NCI-H2107 treated with DMSO at 0.1 percent for 48 hours (cell line): ENCODE results near the gene VASN.
"Not testable (repeated sequence)": the region's sequence is repeated elsewhere in the genome, so short reads cannot be mapped to it uniquely, and the experiment has no call there.

Experiments
- DNase-seq: peaks from one replicate; lab custom pipeline; 2025; ENCODE audit not compliant: unreplicated experiment; lab: John Stamatoyannopoulos, UW

VASN gene

DNA sequence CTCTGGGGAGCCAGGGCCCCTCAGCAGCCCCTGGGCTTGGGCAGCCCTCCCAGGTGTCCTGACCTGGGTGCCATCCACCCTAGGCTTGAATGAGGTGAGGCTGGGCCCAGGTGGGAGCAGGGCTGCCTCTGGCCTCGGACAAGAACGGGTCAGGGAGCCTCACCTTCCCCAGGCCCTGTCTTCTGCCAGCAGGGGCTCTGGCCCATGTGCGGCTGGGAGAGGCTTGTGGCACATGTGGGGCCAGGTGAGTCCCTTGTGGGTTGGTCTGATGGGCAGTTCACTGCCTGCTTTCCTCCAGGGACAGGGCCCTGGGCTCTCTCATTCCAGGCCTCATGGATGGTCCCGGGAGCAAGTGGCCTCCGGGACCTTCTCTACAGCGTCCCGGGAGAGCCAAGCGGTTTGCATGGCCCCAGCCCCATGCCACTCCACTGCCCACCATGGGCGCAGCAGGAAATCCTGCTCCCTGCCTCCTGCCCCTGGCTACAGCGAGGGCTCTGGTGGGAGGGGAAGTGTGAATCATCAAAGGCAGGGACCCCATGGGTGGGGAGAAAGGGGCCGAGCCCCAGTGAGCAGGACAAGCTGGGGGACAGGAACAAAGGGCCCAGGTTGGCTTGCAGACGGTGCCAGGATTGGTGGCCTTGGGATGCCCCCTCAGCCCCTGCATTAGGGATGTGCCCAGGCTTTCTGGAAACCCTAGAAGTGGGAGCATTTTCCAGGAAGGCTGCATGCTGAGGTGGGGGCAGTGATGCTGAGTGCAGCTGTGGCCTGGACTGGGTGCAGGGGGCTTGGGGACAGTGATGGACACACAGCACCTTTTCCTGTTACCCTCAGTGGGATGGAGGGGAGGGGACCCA, 12.2 kb downstream of the VASN start:
- DNase-seq = no peak

DNA sequence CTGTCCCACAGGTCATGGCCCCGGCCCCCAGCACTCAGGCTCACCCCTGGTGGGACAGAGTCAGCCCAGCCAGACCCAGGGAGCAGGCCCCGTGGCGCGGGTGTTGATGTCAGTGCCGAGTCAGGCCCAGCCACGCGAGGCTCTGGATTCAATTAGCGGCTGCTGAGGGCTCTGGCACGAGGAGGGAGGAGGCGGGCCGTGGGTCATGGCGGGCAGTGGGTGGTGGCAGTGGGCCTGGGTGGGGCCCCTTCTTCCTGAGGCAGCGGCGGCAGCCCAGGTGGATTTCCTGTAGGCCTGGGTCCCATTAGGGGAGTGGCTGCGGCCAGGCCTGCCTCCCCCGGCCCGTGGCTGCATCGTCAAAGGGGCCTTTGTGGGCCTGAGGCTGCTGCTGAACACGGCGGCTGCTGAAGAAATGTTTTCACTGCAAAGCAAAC, 12.9 kb downstream of the VASN start:
- no peak for DNase-seq

DNA sequence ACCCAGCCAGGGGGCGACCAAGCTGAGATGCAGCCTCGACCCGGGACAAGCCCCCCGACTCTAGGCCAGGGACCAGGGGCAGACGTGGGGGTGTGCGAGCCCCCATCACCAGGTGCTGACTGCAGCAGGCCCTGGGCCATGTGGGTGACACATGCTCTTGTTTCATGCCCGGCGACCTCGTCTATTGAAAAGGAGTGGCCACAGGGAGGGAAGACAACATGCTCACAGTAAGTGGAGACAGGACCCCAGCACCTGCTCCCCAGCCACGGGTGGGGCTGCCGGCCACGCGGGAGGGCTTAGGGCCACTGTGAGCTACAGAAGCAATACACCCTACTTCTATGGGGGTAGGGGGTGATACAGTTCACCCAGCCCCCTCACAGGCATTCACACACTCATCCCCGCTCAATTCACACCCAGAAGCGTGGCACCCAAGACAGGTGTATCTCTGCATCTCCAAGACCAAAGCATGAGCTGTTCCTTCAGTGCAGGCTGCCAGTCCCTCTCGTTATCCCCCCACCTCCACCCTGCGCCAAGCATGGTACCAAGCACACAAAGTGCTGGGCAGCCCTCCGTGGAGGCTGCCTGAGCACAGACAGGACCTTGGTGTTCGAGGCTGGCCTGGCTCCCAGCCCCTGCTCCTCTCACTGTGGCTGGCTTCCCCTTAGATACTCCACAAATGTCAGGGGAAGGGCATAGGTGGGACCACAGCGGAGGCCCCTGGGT, 13.6 kb downstream of the VASN start:
- no peak for DNase-seq

DNA sequence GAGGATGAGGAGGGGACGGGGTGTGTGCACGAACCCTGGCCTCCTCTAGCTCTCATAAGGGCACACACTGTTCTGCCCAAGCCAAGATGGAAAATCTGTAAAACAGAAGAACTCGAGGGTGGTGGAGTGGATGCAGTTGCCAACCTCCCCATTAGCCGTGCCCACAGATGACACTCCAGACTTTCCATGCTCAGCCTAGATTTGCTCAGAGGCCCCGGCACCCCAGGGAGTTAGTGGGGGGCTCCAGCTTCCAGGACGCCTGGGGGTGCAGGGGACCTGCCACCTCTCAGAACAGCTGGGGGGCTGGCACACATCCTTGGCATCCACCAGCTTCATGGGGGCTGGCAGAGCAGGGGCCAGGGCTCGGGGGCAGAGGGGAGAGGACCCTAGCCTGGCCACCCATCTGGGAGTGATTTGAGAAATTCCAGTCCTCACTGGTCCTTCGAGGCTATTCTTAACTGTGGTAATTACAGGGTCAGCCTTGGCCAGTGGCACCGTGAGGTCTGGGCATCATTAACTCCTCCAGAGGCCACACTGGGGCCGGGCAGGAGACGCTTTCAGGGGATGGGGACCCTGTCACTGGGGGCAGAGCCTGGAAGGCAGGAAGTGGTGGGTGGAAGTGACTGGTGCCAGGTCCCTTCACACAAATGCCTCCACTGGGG, 14.3 kb downstream of the VASN start:
- DNase-seq = no peak

DNA sequence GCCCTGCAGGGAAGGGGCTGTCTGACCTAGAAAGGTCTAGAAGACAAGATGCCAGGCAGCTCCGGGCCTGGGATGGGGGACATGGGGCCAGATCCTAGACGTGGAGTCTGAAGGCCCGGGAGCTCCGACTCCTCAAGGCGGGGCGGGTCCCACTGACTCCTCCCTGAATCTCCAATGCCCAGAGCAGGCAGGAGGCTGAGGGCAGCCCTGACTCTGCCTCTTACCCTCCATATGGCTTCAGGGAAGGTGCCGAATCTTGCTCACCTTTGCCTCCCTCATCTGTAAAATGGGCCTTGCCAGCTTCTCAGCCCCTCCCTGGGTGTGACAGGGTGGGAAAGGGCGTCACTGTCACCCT, 14.8 kb downstream of the VASN start:
- DNase-seq = no peak

DNA sequence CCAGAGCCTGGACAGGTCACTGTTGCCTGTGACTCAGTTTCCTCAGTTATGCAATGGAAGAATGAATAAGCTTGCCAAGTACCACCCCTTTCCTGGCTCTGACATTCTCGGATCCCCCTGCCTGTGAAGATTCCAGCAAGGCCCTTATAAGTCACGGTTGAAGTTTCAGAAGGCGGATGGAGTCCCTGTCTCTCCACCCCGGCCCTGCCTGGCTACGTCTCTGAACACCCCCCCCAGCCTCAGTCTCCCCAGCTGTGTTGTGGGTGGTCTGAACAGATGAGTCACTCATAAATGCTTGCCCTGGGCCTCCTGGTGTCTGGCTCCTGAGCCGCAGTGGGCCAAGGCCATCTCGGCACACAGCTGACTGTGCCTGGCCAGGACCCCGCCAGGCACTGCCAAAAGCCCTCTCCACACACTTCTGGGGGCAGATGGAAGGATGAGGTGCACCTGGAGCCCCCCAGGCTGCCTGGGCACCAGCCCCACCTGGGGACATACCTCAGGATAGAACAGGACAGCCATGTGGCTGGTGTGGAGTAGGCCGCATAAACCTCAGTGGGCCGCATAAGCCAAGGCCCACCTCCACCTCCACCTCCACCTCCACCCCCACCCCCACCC, 15.4 kb downstream of the VASN start:
- DNase-seq = no peak

DNA sequence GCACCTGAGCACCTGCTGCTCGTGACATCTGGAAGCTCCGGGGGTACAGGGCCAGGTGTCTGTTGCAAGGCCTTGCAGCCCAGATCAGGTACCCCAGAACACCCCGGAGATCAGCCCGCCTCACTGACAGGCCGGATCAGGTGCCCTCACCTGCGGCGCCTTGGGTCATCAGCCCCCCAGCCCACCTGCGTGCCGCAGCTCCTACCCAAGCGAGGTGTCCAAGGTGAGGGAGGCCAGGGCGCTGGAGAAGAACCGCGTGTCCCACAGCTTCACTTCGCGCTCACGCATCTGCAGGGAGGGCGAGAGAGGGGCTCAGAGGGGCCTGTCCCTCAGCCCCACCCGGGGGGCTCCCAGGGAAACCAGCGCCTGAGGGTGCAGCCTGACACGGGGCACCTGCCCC, 16.1 kb downstream of the VASN start:
- no peak for DNase-seq

DNA sequence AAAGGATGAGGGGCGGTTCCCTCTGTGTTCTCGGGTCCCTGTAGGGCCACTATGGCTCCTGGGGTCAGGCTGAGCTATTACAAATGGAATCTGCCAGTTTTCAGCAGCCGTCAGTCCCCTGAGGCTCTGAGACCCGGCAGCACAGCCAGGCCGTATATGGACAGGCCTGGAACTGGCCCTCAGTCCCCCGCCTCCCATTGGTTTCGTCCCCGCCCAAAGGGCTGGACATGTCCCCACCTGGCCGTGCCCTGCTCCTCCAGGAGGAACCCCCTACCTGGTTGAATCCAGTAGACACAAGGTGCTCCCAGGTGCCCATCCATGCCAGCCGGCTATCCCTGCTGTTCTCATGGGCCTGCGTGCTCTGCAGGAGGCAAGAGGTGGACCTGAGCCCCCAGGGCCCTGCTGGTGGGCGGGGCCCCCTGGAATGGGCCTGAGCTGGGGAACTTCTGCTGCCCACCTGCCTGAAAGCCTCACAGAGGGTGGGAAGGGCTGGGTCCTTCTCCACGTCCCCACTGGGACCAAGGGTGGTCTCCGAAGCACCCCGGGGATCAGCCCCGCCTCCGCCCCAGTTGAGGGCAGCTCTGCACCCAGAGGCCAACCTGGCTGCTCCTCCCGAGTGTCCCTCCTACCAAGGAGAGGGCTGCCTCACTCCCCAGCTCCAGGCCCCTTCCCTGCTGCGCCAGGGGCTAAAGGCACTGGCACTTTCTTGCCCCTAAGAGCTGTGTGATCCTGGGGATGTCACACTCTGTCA, 16.8 kb downstream of the VASN start:
- DNase-seq = no peak

DNA sequence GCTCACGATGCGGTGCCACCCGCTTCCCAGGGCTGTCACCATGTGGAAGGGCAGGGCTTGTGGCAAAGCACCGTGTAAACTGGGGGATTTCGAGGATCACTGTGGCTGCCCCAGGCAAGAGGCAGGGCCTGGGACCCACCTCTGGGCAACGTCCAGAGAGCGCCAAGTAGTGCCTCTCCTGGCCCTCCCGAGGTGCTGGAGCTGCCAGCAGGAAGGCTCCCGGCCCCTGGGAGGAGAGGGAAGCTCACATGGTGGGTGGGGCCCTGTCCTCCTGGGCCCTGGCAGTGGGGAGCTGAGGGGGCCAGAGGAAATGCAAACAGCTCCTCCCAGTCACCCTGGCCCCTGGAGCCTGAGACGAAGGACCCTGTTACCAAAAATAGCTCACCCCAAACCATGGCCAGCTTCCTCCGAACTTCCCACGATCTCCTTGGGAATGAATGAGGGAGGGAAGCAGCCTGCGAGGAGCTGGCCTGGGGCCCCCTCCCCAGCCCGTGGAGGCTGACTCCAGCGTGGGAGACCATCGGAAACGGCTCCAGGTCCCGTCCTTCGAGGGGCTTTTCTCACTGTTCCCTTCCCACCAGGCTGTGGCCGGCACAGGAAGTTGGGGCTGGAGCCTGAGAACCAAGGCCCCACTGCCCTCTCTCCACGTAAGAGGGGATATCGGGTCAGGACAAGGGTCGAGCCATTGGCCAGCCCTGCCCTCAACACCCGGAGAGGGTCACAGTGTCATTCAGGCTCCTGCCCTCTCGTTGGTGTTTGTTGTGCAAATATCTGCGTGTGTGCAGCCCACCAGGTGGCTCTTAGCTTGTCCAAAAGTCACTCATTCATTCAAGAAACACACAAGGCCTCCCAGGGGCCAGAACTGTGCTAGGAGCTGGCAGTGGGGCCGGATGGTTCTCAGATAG, 17.7 kb downstream of the VASN start:
- DNase-seq = no peak

DNA sequence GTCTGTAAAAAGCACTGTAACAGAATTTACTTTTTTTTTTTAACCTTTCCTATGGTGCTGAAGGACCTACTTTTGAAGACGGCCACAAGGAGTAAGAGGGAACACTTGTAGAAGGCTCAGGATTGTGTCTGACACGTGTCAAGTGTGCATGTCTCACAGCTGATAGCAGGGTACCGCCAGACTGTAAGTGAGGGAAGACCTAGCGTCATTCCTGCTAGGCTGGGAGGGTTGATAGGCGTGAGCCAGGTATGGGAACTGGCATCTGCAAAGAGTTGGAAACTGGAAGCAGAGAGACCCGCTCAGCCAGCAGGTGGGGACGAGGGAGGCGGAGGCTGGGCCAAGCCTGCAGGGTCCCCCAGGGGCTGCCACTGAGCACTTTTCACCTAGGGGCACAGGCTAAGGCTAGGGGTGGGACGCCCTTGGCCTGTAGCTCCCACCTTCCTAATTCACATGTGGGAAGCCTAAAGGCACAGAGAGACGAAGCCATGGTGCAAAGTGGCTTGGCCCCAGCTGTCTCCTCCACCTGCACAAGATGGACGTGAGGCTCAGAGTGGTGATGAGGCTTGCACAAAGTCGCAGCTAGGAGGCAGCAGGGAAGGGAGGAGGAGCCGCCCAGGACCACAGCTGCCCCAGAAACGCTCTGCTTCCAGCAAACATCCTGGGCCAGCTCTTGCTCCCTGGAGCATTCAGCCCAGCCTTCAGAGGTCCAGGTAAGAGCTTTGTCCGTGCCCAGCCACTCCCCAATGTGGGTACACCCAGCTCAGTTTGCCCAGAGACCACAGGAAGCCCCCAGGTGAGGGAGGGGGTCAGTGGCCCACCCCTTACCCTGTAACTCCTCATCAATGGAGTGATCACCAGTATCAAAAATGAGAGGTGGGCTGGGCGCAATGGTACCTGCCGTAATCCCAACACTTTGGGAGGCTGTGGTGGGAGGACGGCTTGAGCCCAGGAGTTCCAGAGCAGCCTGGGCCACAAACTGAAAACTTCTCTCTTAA, 18.9 kb downstream of the VASN start:
- no peak for DNase-seq

DNA sequence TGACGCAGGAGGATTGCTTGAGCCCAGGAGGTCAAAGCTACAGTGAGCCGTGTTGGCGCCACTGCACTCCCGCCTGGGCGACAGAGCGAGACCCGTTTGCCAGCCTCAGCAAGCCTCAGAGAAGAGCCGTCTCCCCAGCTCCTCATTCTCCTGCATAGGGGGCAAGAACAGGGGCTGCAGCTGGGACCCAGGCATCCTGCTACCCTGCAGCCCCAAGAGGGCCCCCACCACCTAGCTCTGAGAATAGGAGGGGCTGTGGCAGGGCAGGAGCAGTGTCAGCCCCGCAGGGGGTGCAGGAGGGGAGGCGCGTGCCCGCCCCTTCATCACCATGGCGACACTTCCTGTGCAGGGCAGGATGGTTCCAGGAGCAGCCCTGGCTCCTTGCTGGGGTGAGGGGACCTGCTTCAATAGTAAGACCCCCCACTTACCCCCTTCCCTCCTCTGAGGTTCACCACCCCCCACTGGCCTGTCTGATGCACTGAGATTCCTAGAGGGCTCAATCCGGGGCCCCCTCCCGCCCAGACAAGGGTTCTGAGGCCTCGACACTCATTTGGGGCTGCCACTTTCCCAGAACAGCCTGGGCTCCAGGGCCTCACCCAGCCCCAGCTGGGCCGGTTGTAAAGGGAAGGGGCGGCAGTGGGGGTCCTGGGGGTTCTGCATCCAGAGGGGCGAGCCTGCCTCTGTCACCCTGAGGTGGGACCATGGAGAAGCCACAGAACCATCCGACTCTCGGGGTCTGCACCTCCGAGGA, 20.2 kb downstream of the VASN start:
- no peak for DNase-seq

DNA sequence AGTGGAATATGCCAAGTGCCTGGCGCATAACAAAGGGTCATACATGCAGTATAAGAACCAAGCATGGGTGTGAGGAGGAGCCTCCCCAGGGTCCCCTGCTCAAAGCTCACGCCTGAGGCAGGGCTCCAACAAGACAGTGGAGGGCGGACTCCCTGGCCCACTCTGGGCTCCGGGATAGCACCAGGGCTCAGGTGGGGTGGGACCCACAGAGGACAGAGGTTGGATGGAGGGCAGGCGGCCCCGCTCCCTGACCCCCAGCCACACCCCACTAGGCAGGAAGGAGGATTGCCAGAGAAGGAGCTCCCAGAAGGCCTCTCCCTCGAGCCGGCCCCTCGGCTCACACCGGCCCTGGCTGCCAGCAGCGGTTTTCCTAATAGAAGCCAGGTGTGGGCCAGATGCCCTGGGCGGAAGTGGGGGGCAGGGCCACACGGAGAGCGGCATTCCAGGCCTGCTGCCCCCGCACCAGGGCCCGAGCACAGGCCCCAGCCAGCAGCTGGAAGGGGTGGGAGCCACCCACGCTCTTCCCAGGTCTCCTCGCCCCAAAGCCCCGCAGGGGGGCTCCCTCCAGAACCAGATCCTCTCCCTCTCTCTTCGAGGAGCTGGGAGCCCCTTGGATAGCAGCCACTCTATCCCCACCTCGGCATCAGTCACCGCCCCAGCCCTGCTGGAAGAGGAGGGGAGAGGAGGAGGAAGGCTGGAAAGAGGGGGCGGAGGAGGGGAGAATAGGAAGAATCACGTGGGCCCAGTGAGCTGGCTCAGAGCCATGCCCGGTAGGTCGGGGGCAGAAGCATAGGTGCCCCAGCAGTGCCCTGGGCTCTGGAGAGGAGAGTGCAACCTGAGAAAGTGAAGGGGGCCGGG, 21.0 kb downstream of the VASN start:
- no peak for DNase-seq

DNA sequence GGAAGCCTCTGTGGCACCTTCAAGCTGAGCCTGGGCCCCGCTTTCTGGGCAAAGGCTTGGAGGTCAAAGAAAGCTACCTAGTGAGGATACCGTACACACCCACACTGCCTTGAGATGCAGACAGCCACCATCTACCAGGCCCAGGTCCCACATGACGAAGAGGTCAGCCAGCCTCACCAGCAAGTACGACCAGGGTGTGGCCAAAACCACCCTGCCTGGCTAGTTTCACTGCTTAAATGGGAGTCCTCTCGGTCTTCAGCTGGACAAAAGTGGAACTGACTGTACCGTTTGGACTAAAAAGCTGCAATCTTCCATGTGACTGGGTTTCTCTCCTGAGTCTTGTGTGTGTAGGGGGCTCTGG, 21.6 kb downstream of the VASN start:
- DNase-seq = no peak

DNA sequence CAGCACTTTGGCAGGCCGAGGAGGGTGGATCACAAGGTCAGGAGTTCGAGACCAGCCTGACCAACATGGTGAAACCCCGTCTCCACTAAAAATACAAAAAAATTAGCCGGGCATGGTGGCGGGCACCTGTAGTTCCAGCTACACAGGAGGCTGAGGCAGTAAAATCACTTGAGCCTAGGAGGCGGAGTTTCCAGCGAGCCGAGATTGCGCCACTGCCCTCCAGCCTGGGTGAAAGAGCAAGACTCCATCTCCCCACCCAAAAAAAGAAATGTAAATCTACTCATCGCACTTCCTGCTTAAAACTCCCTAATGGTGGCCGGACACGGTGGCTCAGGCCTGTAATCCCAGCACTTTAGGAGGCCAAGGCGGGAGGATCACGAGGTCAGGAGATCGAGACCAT, 22.2 kb downstream of the VASN start:
- not testable (repeated sequence) for DNase-seq

DNA sequence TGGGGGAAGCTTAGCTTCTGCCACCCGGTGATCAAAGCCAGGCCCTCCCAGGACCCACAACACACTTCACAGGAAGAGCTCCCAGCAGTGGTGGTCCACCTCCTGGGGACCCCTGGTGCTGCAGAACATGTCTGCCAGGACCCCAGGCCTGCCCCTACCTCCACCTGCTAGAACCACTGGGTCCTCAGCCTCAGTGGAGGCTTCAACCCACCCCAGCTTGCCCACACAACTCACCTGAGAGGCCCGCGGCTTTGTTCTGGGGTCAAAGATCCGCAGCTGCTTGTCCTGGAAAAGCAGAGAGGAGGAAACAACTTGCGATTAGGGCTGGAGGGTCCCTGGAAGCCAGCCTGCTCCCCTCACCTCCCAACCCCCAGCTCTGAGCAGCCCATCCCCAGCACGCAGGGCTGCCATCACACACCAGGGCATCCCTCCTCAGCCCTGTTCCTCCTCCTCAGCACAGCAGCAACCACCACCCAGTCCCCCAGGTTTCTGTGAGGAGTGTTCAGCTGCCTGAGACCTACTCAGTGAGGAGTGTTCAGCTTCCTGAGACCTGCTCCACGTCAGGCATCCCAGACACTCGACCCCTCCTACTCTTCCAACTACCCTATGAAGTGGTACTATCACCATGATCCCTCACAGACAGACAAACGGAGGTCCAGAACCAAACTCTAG, 23.5 kb downstream of the VASN start:
- no peak for DNase-seq

DNA sequence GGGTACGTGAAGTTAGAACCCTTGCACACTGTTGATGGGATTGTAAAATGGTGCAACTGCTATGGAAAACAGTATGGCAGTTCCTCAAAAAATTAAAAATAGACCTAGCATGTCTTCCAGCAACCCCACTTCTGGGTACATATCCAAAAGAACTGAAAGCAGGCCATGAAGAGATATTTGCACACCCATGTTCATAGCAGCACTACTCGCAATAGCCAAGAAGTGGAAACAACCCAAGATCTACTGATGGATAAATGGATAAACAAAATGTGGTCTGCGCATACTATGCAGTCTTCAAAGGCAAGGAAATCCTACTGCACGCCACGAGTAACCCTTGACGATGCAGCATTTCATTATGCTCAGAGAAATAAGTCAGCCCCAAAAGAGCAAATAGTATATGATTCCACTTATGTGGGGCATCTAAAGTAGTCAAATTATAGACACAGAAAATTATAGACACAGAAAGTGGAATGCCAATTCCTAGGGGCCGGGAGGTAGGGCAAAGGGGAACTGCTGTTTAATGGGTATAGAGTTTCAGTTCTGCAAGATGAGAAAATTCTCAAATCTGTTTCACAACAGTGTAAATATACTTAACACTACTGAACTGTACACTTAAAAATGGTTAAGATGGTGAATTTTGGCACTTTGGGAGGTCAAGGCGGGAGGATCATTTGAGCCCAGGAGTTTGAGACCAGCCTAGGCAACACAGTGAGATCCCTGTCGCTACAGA, 27.5 kb downstream of the VASN start:
- DNase-seq = no peak
